Measurements from ENCODE around the gene TIGD4. TPM values are rescaled to one million over a fixed set of nuclear protein-coding genes. Genes with fewer than 3 reads are reported as not detected.

Gene TIGD4
- total RNA-seq, 4 donors from 2014 or later: 0.19 to 0.38 (median 0.22) TPM; not detected in 1

DNA sequence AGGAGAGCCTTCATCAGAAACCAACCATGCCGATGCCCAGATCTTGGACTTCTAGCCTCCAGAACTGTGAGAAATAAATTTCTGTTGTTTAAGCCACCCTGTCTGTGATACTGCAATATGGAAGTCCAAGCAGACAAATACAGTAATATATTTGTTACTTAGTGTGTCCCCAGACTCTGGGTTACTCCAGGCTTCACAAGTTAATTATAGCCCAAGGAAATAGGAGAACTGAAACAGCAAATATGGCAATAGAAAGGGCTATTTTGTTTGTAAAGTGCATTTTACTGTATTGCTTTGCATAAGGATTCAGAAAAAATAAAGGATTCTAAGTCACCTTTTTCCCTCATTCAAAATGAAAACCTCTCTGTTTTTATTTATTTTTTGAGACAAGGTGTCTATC is 15.7 kb downstream of the TIGD4 start:
- TF ChIP-seq, protein P1, sequence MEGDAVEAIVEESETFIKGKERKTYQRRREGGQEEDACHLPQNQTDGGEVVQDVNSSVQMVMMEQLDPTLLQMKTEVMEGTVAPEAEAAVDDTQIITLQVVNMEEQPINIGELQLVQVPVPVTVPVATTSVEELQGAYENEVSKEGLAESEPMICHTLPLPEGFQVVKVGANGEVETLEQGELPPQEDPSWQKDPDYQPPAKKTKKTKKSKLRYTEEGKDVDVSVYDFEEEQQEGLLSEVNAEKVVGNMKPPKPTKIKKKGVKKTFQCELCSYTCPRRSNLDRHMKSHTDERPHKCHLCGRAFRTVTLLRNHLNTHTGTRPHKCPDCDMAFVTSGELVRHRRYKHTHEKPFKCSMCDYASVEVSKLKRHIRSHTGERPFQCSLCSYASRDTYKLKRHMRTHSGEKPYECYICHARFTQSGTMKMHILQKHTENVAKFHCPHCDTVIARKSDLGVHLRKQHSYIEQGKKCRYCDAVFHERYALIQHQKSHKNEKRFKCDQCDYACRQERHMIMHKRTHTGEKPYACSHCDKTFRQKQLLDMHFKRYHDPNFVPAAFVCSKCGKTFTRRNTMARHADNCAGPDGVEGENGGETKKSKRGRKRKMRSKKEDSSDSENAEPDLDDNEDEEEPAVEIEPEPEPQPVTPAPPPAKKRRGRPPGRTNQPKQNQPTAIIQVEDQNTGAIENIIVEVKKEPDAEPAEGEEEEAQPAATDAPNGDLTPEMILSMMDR (IDR thresholded peaks at IDR 0.05): no peak
- TF ChIP-seq POLR2A (IDR thresholded peaks at IDR 0.05): no peak
- Histone ChIP-seq H3K27ac (no peak overlapping the region), H3K4me3 (no peak overlapping the region), H3K27me3 (no peaks in the 10 kb centered on the region), H3K4me1 (no peaks in the 10 kb centered on the region), H3K36me3 (no peaks in the 10 kb centered on the region), H3K9me3 (no peaks in the 10 kb centered on the region)
- WGBS, 2 donors: 100% methylated on average over 1 of the region's 1 CpG
- DNase-seq: no peak
- intact Hi-C loops (cut with DNase I): no loop called here

DNA sequence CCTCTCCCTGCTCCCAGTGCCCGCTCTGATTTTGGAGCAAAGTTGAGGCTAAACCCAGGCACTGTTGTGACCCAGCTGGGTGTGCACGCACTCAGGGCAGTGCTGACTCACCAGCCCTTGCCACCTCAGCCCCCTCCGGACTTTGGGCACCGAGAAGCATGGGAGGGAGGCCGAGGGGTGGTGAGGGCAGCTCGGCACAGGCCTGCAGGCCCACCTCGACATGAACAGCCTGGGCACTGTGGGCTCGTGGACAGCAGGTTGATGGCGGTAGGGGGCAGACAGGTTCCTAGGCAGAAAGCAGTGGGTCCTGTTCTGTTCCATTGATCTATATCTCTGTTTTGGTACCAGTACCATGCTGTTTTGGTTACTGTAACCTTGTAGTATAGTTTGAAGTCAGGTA is 30.9 kb downstream of the TIGD4 start:
- Histone ChIP-seq H3K36me3 (no peaks in the 10 kb centered on the region), H3K9me3 (no peaks in the 10 kb centered on the region), H3K4me1 (peaks cover 0 to 3% (median 0%) of the 10 kb centered on the region in 3 donors), H3K27me3 (no peaks in the 10 kb centered on the region), H3K27ac (no peak overlapping the region), H3K4me3 (no peak overlapping the region)
- no peak for DNase-seq
- WGBS, 2 donors: 90 to 93% methylated on average over 3 to 4 of the region's 9 CpGs
- TF ChIP-seq, protein P1 (IDR thresholded peaks at IDR 0.05): no peak
- no peak for TF ChIP-seq POLR2A (IDR thresholded peaks at IDR 0.05)
- intact Hi-C loops (cut with DNase I): no loop called here

DNA sequence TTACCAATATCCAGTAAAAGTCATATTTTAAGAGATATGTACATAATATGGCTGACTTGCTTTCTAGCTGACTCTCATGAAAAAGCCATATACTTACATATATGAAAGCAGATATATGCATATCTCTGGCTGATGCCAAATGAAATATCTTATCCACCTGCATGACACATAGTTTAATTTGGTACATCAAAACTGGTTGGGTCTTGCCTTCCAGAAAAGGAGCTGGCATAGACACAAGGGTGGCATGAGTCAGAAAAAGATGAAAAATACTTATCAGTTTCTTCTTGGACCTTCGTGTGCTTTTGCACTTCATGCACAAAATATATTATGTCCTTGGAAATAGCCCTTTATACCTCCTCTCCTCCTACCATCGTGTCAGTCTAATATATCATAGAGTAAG is 32.1 kb downstream of the TIGD4 start:
- TF ChIP-seq, protein P1 (IDR thresholded peaks at IDR 0.05): no peak
- TF ChIP-seq POLR2A (IDR thresholded peaks at IDR 0.05): no peak
- intact Hi-C loops (cut with DNase I): no loop called here
- Histone ChIP-seq H3K4me3 (no peak overlapping the region), H3K27me3 (no peaks in the 10 kb centered on the region), H3K4me1 (peaks cover 0 to 3% (median 0%) of the 10 kb centered on the region in 3 donors), H3K27ac (no peak overlapping the region), H3K9me3 (no peaks in the 10 kb centered on the region), H3K36me3 (no peaks in the 10 kb centered on the region)
- no peak for DNase-seq
- WGBS, 2 donors: 30 to 57% methylated on average over 2 of the region's 2 CpGs

DNA sequence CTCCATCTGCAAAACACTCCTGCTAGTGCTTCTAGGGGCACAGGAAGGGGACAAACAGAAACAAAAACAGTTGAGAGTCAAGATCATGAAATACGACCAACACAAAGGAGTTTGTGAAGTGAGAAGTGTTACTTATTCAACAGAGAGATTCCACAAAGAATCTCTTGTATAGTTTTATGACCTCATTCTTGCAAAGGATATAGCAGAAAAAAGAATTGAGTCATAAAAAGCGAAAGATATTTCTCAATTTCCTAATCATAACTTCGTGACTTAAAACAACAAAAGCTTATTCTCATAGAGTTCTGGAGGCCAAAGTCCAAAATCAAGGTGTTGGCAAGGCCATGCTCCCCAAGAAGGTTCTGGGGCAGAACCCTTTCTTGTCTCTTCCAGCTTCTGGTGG is 40.7 kb downstream of the TIGD4 start:
- WGBS, 2 donors: 34 to 47% methylated on average over 3 of the region's 3 CpGs
- Histone ChIP-seq H3K27ac (no peak overlapping the region), H3K27me3 (no peaks in the 10 kb centered on the region), H3K9me3 (no peaks in the 10 kb centered on the region), H3K4me1 (peaks cover 0 to 12% (median 0%) of the 10 kb centered on the region in 3 donors), H3K4me3 (no peak overlapping the region), H3K36me3 (no peaks in the 10 kb centered on the region)
- no peak for DNase-seq
- no peak for TF ChIP-seq POLR2A (IDR thresholded peaks at IDR 0.05)
- TF ChIP-seq, protein P1 (IDR thresholded peaks at IDR 0.05): no peak
- intact Hi-C loops (cut with DNase I): loop anchor here (10.0 kb wide), 1 partner anchor 74 kb away; no protein-coding TSS in a partner anchor

DNA sequence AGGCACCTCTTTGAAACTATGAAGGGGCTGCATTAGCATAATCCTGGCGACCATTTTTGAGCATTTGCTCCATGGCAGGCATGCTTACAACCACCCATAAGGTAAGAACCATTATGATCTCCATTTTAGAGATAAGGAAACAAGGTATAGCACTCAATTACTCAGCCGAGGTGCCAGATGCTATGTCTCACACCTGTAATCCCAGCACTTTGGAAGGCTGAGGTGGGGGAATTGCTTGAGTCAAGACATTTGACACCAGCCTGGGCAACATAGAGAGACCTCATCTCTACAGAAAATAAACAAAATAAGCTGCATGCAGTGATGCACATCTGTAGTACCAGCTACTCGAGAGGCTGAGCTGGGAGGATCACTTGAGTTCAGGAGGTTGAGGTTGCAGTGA is 43.6 kb downstream of the TIGD4 start:
- Histone ChIP-seq H3K27ac (no peak overlapping the region), H3K4me3 (no peak overlapping the region), H3K36me3 (no peaks in the 10 kb centered on the region), H3K27me3 (no peaks in the 10 kb centered on the region), H3K4me1 (peaks cover 0 to 12% (median 0%) of the 10 kb centered on the region in 3 donors), H3K9me3 (no peaks in the 10 kb centered on the region)
- DNase-seq: no peak
- 60 to 80% methylated on average over 3 of the region's 3 CpGs for WGBS, 2 donors
- TF ChIP-seq, protein P1 (IDR thresholded peaks at IDR 0.05): no peak
- TF ChIP-seq POLR2A (IDR thresholded peaks at IDR 0.05): no peak
- intact Hi-C loops (cut with DNase I): loop anchor here (10.0 kb wide), 1 partner anchor 71 kb away; no protein-coding TSS in a partner anchor
